CD4-positive, alpha-beta T cell treated with Interleukin-12 subunit alpha and Interleukin-12 subunit beta, for 1 hour (primary cell): ENCODE data around the gene GCNT2.

Source experiments
- DNase-seq: peaks from one replicate; pipeline ENCODE4 v3.0.0-alpha.2; 2020

The GCNT2 gene

GRCh38 chr6:10676403-10676802, 155.3 kb downstream of the GCNT2 start:
- DNase-seq = no peak

- DNase-seq = no peak
Measured at GRCh38 chr6:10678456-10678855, 157.3 kb downstream of the GCNT2 start.
